ENCODE measurements around the gene SLFNL1. TPM values are rescaled to one million over a fixed set of nuclear protein-coding genes. Genes with fewer than 3 reads are reported as not detected.

SLFNL1 gene
- total RNA-seq, 1 experiment from 2014 or later: 0.18 TPM

DNA sequence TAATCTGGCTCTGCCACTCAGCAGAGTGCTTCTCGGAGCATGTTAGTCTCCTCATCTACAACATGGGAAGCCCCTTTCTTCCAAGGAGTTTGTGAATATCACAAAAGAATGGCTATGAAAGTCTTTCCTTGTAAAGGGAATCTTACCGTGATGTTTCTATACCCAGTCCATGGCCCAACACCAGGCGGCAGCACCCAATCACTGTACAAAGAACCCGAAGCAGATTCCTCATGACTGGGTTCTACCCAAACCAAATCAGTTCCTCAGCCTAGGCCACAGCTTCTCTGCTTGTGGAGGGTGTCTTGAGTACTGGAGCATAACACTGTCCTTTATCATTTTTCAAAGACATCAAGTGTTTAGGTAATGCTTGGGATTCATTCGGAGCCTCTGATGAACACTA lies 16.6 kb upstream of the SLFNL1 start:
- Histone ChIP-seq H3K4me1 (no peaks in the 10 kb centered on the region), H3K4me3 (ENCODE audit: low read depth, low read length) (no peak overlapping the region), H3K9me3 (no peaks in the 10 kb centered on the region), H3K27me3 (replicated peaks; ENCODE audit: control insufficient read depth, insufficient read depth, low read length) (no peaks in the 10 kb centered on the region), H3K36me3 (ENCODE audit: control insufficient read depth, insufficient read depth, low read length) (no peaks in the 10 kb centered on the region)
- Mint-ChIP-seq H3K4me1 (ENCODE audit: low read depth, unreplicated experiment) (no peaks in the 10 kb centered on the region), H3K27me3 (ENCODE audit: insufficient read depth, unreplicated experiment) (no peaks in the 10 kb centered on the region), H3K9me3 (ENCODE audit: unreplicated experiment) (no peaks in the 10 kb centered on the region), H3K36me3 (ENCODE audit: insufficient read depth, unreplicated experiment) (peaks cover 7% of the 10 kb centered on the region), H3K27ac (ENCODE audit: unreplicated experiment) (no peak overlapping the region), H3K4me3 (ENCODE audit: unreplicated experiment) (no peak overlapping the region)
- ChIA-PET POLR2A (no interaction called here), CTCF (no interaction called here)
- intact Hi-C loops (cut with micrococcal nuclease; ENCODE audit: unreplicated experiment): no loop called here
- DNase-seq: no peak
- TF ChIP-seq, protein P1, sequence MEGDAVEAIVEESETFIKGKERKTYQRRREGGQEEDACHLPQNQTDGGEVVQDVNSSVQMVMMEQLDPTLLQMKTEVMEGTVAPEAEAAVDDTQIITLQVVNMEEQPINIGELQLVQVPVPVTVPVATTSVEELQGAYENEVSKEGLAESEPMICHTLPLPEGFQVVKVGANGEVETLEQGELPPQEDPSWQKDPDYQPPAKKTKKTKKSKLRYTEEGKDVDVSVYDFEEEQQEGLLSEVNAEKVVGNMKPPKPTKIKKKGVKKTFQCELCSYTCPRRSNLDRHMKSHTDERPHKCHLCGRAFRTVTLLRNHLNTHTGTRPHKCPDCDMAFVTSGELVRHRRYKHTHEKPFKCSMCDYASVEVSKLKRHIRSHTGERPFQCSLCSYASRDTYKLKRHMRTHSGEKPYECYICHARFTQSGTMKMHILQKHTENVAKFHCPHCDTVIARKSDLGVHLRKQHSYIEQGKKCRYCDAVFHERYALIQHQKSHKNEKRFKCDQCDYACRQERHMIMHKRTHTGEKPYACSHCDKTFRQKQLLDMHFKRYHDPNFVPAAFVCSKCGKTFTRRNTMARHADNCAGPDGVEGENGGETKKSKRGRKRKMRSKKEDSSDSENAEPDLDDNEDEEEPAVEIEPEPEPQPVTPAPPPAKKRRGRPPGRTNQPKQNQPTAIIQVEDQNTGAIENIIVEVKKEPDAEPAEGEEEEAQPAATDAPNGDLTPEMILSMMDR (IDR thresholded peaks at IDR 0.05; ENCODE audit: insufficient read depth in 1 of 2, low read depth in 1 of 2, low read length in 1 of 2, severe bottlenecking in 1 of 2, unreplicated experiment in 1 of 2): no peak
- BruUV-seq (replicated peaks): no TSS peak

DNA sequence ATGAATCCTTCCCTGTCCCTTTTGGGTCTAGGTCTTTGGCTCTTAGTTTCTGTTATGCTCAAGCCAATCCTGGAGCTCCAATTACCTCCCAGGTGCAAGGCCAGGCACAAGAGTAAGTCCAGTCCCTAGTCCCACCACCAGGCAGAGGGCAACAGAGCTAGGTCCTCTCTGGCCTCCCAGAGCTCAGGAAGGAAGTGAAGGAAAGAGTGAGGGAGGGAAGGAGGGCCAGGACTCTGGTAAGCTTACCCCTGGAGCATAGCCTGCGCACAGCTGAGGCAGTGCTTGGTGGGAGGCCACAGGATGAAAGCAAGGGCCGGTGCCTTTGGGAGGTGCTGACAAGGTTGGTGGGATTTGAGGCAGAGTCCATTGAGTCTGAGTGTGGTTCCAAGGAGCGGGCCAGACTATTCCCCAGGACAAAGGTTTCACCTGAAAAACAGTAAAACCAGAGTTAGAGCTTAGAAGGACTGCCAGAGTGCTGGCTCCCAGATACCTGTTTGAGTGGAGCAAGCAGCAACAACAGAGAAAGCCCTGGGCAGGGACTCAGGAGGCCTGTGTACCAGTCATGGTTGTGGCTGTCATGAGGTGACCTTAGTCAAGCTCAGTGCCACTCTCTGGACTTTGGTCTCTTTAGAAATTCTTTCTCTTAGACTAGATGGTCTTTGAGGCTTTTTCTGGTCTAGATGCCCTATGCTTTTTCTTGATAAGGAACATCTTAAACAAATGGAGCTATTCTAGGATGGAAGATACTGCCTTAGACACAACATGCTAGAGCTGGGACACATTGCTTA lies 15.8 kb upstream of the SLFNL1 start:
- Histone ChIP-seq H3K36me3 (ENCODE audit: control insufficient read depth, insufficient read depth, low read length) (no peaks in the 10 kb centered on the region), H3K4me1 (no peaks in the 10 kb centered on the region), H3K4me3 (ENCODE audit: low read depth, low read length) (no peak overlapping the region), H3K9me3 (no peaks in the 10 kb centered on the region), H3K27me3 (replicated peaks; ENCODE audit: control insufficient read depth, insufficient read depth, low read length) (no peaks in the 10 kb centered on the region)
- ChIA-PET POLR2A (no interaction called here), CTCF (no interaction called here)
- Mint-ChIP-seq H3K27me3 (ENCODE audit: insufficient read depth, unreplicated experiment) (no peaks in the 10 kb centered on the region), H3K27ac (ENCODE audit: unreplicated experiment) (no peak overlapping the region), H3K9me3 (ENCODE audit: unreplicated experiment) (no peaks in the 10 kb centered on the region), H3K4me1 (ENCODE audit: low read depth, unreplicated experiment) (no peaks in the 10 kb centered on the region), H3K36me3 (ENCODE audit: insufficient read depth, unreplicated experiment) (peaks cover 10% of the 10 kb centered on the region), H3K4me3 (ENCODE audit: unreplicated experiment) (no peak overlapping the region)
- TF ChIP-seq, protein P1 (IDR thresholded peaks at IDR 0.05; ENCODE audit: insufficient read depth in 1 of 2, low read depth in 1 of 2, low read length in 1 of 2, severe bottlenecking in 1 of 2, unreplicated experiment in 1 of 2): no peak
- DNase-seq: no peak
- intact Hi-C loops (cut with micrococcal nuclease; ENCODE audit: unreplicated experiment): no loop called here
- BruUV-seq (replicated peaks): no TSS peak

DNA sequence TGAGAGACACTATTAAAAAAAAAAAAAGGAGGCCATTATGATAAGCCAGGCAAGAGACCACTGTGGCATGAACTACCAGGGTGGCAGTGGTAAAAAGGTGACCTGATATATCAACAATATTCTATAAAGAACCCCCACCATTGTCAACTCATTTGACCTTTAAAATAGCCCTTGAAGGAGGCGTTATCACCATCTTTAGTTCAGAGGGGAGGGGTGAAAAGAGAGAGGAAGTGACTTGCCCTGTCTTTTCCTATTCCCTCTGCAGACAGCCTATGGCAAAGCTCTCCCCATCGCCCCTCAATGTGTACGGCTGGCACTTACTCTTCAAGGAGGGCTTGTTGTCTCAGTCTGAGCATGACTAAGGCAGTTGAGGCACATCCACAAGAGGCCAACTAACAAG lies 11.7 kb upstream of the SLFNL1 start:
- peaks cover 19% of the 10 kb centered on the region for H3K36me3 Mint-ChIP-seq (ENCODE audit: insufficient read depth, unreplicated experiment)
- ChIA-PET POLR2A (no interaction called here), CTCF (interaction anchor here (0.6 kb wide), 1 partner anchor 254 kb away, joined by 7 read pairs; no protein-coding TSS in a partner anchor)
- no peaks in the 10 kb centered on the region for H3K9me3 Mint-ChIP-seq (ENCODE audit: unreplicated experiment)
- H3K4me1 ChIP-seq: no peaks in the 10 kb centered on the region
- no peak overlapping the region for H3K4me3 ChIP-seq (ENCODE audit: low read depth, low read length)
- no peaks in the 10 kb centered on the region for H3K36me3 ChIP-seq (ENCODE audit: control insufficient read depth, insufficient read depth, low read length)
- H3K27me3 Mint-ChIP-seq (ENCODE audit: insufficient read depth, unreplicated experiment): no peaks in the 10 kb centered on the region
- BruUV-seq (replicated peaks): no TSS peak
- intact Hi-C loops (cut with micrococcal nuclease; ENCODE audit: unreplicated experiment): no loop called here
- DNase-seq: no peak
- no peaks in the 10 kb centered on the region for H3K9me3 ChIP-seq
- H3K27me3 ChIP-seq (replicated peaks; ENCODE audit: control insufficient read depth, insufficient read depth, low read length): no peaks in the 10 kb centered on the region
- H3K4me3 Mint-ChIP-seq (ENCODE audit: unreplicated experiment): no peak overlapping the region
- TF ChIP-seq, protein P1 (IDR thresholded peaks at IDR 0.05; ENCODE audit: insufficient read depth in 1 of 2, low read depth in 1 of 2, low read length in 1 of 2, severe bottlenecking in 1 of 2, unreplicated experiment in 1 of 2): no peak
- H3K4me1 Mint-ChIP-seq (ENCODE audit: low read depth, unreplicated experiment): no peaks in the 10 kb centered on the region
- no peak overlapping the region for H3K27ac Mint-ChIP-seq (ENCODE audit: unreplicated experiment)

Data from Caco-2 (cell line).